Measurements from ENCODE around the gene SFXN5.

The SFXN5 gene

GRCh38 chr2:72934683-72935610 is 136.6 kb downstream of the SFXN5 start:
- H3K4me3 Mint-ChIP-seq, result no peak overlapping the region
- H3K4me1 Mint-ChIP-seq, result no peaks in the 10 kb centered on the region
- no peak overlapping the region for H3K27ac Mint-ChIP-seq
- peaks cover 7% of the 10 kb centered on the region for H3K27me3 Mint-ChIP-seq
- no peaks in the 10 kb centered on the region for H3K36me3 Mint-ChIP-seq
- H3K9me3 Mint-ChIP-seq, result no peaks in the 10 kb centered on the region

- Mint-ChIP-seq H3K27ac (no peak overlapping the region), H3K36me3 (no peaks in the 10 kb centered on the region), H3K27me3 (peaks cover 7% of the 10 kb centered on the region), H3K4me1 (no peaks in the 10 kb centered on the region), H3K4me3 (no peak overlapping the region), H3K9me3 (no peaks in the 10 kb centered on the region)
Observed at GRCh38 chr2:72933646-72934151, 137.8 kb downstream of the SFXN5 start.

GRCh38 chr2:72933207-72933606 is 138.3 kb downstream of the SFXN5 start:
- Mint-ChIP-seq H3K4me3 (no peak overlapping the region), H3K36me3 (no peaks in the 10 kb centered on the region), H3K27ac (no peak overlapping the region), H3K9me3 (no peaks in the 10 kb centered on the region), H3K4me1 (no peaks in the 10 kb centered on the region), H3K27me3 (peaks cover 7% of the 10 kb centered on the region)

- Mint-ChIP-seq H3K4me3 (no peak overlapping the region), H3K36me3 (no peaks in the 10 kb centered on the region), H3K4me1 (no peaks in the 10 kb centered on the region), H3K9me3 (no peaks in the 10 kb centered on the region), H3K27ac (no peak overlapping the region), H3K27me3 (peaks cover 7% of the 10 kb centered on the region)
Observed at GRCh38 chr2:72932805-72933204, 138.7 kb downstream of the SFXN5 start.

- no peak overlapping the region for H3K4me3 Mint-ChIP-seq
- no peaks in the 10 kb centered on the region for H3K9me3 Mint-ChIP-seq
- no peaks in the 10 kb centered on the region for H3K36me3 Mint-ChIP-seq
- H3K4me1 Mint-ChIP-seq, result no peaks in the 10 kb centered on the region
- peaks cover 7% of the 10 kb centered on the region for H3K27me3 Mint-ChIP-seq
- no peak overlapping the region for H3K27ac Mint-ChIP-seq
Observed at GRCh38 chr2:72932045-72932740, 139.3 kb downstream of the SFXN5 start.

- Mint-ChIP-seq H3K9me3 (no peaks in the 10 kb centered on the region), H3K4me3 (no peak overlapping the region), H3K4me1 (no peaks in the 10 kb centered on the region), H3K27me3 (peaks cover 7% of the 10 kb centered on the region), H3K36me3 (no peaks in the 10 kb centered on the region), H3K27ac (no peak overlapping the region)
Observed at GRCh38 chr2:72931280-72931910, 140.1 kb downstream of the SFXN5 start.

DNA sequence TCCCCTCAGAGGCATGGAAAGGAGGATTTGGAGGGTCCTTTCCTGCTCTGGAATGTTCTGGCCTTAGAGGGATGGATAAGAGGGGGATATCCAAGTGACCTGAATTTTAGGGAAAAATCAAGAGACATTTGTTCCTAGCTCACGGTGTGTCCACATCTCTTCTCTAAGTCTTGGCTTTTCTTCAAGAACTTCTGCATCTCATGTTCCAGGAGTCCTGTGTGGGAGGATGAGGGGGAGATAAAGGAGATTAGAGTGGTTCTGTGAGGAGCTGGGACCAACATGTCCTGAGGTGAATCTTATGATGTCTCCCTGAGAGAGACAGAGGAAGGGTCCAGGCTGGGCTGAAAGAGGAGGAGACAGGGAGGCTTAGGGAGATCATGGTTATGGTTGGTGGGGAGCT is 142.5 kb downstream of the SFXN5 start:
- peaks cover under 1% of the 10 kb centered on the region for H3K4me1 Mint-ChIP-seq
- no peaks in the 10 kb centered on the region for H3K9me3 Mint-ChIP-seq
- H3K27ac Mint-ChIP-seq, result no peak overlapping the region
- H3K36me3 Mint-ChIP-seq, result no peaks in the 10 kb centered on the region
- peaks cover 13% of the 10 kb centered on the region for H3K27me3 Mint-ChIP-seq
- H3K4me3 Mint-ChIP-seq, result no peak overlapping the region

- Mint-ChIP-seq H3K27ac (no peak overlapping the region), H3K4me1 (peaks cover 9% of the 10 kb centered on the region), H3K4me3 (no peak overlapping the region), H3K27me3 (peaks cover 22% of the 10 kb centered on the region), H3K36me3 (no peaks in the 10 kb centered on the region), H3K9me3 (no peaks in the 10 kb centered on the region)
Observed at GRCh38 chr2:72927619-72928550, 143.6 kb downstream of the SFXN5 start.

- no peaks in the 10 kb centered on the region for H3K36me3 Mint-ChIP-seq
- peaks cover 31% of the 10 kb centered on the region for H3K27me3 Mint-ChIP-seq
- no peak overlapping the region for H3K4me3 Mint-ChIP-seq
- no peaks in the 10 kb centered on the region for H3K9me3 Mint-ChIP-seq
- peaks cover 9% of the 10 kb centered on the region for H3K4me1 Mint-ChIP-seq
- no peak overlapping the region for H3K27ac Mint-ChIP-seq
Observed at GRCh38 chr2:72926811-72927465, 144.6 kb downstream of the SFXN5 start.

DNA sequence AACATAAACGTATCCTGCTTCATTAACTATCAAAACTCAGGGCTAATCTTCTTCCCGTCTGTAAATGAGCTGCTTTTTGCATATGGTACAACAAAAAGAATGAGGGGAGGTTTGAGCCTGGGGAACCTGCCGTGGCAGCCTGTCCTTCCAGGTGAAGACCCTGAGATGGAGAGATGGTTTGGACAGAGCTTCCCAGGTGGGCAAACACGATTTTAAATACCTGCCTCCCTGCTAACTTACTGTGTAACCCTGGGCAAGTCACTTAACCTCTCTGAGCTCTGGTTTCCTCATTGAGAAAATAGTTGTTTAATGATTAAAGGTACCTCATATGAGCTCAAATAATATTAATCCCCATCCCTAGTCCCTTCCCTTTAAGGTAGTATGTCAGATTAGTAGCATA is 145.1 kb downstream of the SFXN5 start:
- no peaks in the 10 kb centered on the region for H3K9me3 Mint-ChIP-seq
- peaks cover 9% of the 10 kb centered on the region for H3K4me1 Mint-ChIP-seq
- no peaks in the 10 kb centered on the region for H3K36me3 Mint-ChIP-seq
- peaks cover 37% of the 10 kb centered on the region for H3K27me3 Mint-ChIP-seq
- no peak overlapping the region for H3K4me3 Mint-ChIP-seq
- no peak overlapping the region for H3K27ac Mint-ChIP-seq

DNA sequence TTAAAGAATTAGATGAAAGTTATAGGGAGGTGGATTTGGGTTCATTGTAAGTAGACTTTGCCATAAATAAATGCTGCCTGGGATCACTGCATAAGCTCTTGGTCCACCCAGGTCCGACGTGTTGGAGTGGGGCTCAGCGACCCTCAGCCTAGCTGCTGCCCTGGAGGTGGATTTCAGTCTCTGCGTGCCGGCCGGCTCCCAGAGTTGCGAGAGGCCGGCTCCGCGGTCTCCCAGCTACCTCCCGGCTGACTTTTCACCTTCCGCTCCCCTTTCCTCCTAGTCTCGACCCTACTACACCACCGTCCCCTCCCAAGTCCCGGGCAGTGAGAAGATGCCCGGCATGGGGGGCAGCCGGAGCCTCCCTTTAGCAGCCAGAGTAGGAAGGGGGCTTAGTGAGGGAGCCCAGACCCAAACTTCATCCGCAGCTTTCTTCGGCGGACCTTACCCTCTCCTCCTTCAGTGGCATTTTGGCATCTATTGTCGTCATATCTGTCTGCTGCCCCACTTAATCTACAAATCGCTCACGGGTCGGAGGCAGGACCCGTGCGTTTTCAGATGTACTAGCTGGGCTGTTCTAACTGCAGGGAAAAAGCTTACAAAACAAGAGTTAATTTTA is 146.1 kb downstream of the SFXN5 start:
- Mint-ChIP-seq H3K4me3 (no peak overlapping the region), H3K27ac (no peak overlapping the region), H3K9me3 (no peaks in the 10 kb centered on the region), H3K36me3 (no peaks in the 10 kb centered on the region), H3K4me1 (peaks cover 9% of the 10 kb centered on the region), H3K27me3 (peaks cover 37% of the 10 kb centered on the region)

DNA sequence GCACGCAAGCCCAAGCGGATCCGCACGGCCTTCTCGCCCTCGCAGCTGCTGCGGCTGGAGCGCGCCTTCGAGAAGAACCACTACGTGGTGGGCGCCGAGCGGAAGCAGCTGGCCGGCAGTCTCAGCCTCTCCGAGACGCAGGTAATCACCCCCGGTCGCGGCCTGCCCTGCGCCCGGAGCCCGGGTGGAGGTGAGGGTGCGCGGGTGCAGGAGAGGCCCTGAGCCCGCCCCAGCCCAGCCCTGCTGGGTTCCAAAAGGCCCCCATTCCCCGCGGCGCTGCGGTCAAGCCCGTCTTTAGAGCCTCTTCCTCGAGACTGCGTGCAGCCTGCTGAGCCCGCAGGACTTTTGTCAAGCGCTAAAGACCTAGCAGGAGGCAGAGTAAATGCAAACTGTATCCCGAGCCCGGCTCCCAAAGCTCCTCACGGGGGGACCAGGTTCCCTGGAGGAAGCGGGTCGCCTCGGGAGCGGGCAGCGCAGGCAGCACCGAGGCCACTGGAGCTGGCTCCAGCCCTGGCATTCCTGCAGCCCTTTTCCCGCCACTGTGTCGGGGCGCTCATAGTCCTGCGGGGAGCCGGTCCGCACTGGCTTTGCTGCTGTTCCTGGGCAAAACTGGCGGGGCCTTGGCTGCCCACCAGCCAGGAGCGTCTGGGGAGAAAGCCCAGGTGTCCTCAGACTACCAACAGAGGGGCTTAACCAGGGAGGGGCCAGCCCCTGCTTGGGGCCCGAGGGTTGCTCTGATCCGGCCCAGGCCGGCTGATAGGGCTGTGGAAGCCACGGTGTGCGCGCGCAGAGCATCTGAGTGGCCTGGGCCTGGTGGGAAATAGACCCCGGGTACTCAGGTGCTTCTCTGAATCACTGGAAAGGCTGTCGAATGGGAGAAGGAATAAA is 146.9 kb downstream of the SFXN5 start:
- H3K27ac Mint-ChIP-seq, result no peak overlapping the region
- peaks cover 11% of the 10 kb centered on the region for H3K4me1 Mint-ChIP-seq
- H3K27me3 Mint-ChIP-seq, result peaks cover 40% of the 10 kb centered on the region
- no peak overlapping the region for H3K4me3 Mint-ChIP-seq
- H3K9me3 Mint-ChIP-seq, result no peaks in the 10 kb centered on the region
- H3K36me3 Mint-ChIP-seq, result no peaks in the 10 kb centered on the region

GRCh38 chr2:72923833-72924352 is 147.6 kb downstream of the SFXN5 start:
- no peaks in the 10 kb centered on the region for H3K36me3 Mint-ChIP-seq
- no peak overlapping the region for H3K27ac Mint-ChIP-seq
- H3K4me1 Mint-ChIP-seq, result peaks cover 16% of the 10 kb centered on the region
- no peaks in the 10 kb centered on the region for H3K9me3 Mint-ChIP-seq
- H3K4me3 Mint-ChIP-seq, result no peak overlapping the region
- peaks cover 45% of the 10 kb centered on the region for H3K27me3 Mint-ChIP-seq
